ENCODE measurements around the gene LZTS3.
A peak's percentile ranks its signal among the peaks of the same experiment; 100 is the strongest.

The LZTS3 gene

GRCh38 chr20:3164763-3165410, 8.5 kb downstream of the LZTS3 start:
- no peak overlapping the region for H3K27ac Mint-ChIP-seq
- no peak for DNase-seq
- H3K36me3 Mint-ChIP-seq (ENCODE audit: low read depth): no peaks in the 10 kb centered on the region
- H3K4me3 Mint-ChIP-seq: no peak overlapping the region
- H3K27me3 Mint-ChIP-seq (ENCODE audit: low read depth, poor library complexity): peaks cover 34% of the 10 kb centered on the region
- H3K9me3 Mint-ChIP-seq: no peaks in the 10 kb centered on the region
- TF ChIP-seq CTCF (IDR thresholded peaks at IDR 0.05): no peak
- H3K4me1 Mint-ChIP-seq: peaks cover 22% of the 10 kb centered on the region

- Mint-ChIP-seq H3K9me3 (no peaks in the 10 kb centered on the region), H3K4me3 (no peak overlapping the region), H3K27ac (no peak overlapping the region), H3K27me3 (ENCODE audit: low read depth, poor library complexity) (peaks cover 27% of the 10 kb centered on the region), H3K36me3 (ENCODE audit: low read depth) (no peaks in the 10 kb centered on the region), H3K4me1 (peaks cover 29% of the 10 kb centered on the region)
- TF ChIP-seq CTCF (IDR thresholded peaks at IDR 0.05): no peak
- DNase-seq: no peak
Observed at GRCh38 chr20:3164043-3164762, 9.1 kb downstream of the LZTS3 start.

- Mint-ChIP-seq H3K4me1 (peaks cover 32% of the 10 kb centered on the region), H3K4me3 (no peak overlapping the region), H3K36me3 (ENCODE audit: low read depth) (no peaks in the 10 kb centered on the region), H3K27ac (peak overlapping the region; percentile 72), H3K27me3 (ENCODE audit: low read depth, poor library complexity) (peaks cover 19% of the 10 kb centered on the region), H3K9me3 (no peaks in the 10 kb centered on the region)
- no peak for DNase-seq
- TF ChIP-seq CTCF (IDR thresholded peaks at IDR 0.05): no peak
Observed at GRCh38 chr20:3163099-3164042, 10.0 kb downstream of the LZTS3 start.

GRCh38 chr20:3162080-3162611, 11.2 kb downstream of the LZTS3 start:
- TF ChIP-seq CTCF (IDR thresholded peaks at IDR 0.05): no peak
- Mint-ChIP-seq H3K27me3 (ENCODE audit: low read depth, poor library complexity) (peaks cover 10% of the 10 kb centered on the region), H3K36me3 (ENCODE audit: low read depth) (no peaks in the 10 kb centered on the region), H3K9me3 (no peaks in the 10 kb centered on the region), H3K4me3 (no peak overlapping the region), H3K27ac (peak overlapping the region; percentile 42), H3K4me1 (peaks cover 44% of the 10 kb centered on the region)
- DNase-seq: no peak

GRCh38 chr20:3161316-3162079, 11.9 kb downstream of the LZTS3 start:
- Mint-ChIP-seq H3K9me3 (no peaks in the 10 kb centered on the region), H3K36me3 (ENCODE audit: low read depth) (no peaks in the 10 kb centered on the region), H3K27me3 (ENCODE audit: low read depth, poor library complexity) (peaks cover 9% of the 10 kb centered on the region), H3K4me3 (no peak overlapping the region), H3K27ac (no peak overlapping the region), H3K4me1 (peaks cover 48% of the 10 kb centered on the region)
- no peak for TF ChIP-seq CTCF (IDR thresholded peaks at IDR 0.05)
- DNase-seq: no peak

Data from nephron progenitor cell (in vitro differentiated cells).